Measurements from ENCODE around the gene ERBIN. TPM values are rescaled to one million over a fixed set of nuclear protein-coding genes. Genes with fewer than 3 reads are reported as not detected.

Gene ERBIN
- total RNA-seq, 1 experiment from 2014 or later: 38.9 TPM

DNA sequence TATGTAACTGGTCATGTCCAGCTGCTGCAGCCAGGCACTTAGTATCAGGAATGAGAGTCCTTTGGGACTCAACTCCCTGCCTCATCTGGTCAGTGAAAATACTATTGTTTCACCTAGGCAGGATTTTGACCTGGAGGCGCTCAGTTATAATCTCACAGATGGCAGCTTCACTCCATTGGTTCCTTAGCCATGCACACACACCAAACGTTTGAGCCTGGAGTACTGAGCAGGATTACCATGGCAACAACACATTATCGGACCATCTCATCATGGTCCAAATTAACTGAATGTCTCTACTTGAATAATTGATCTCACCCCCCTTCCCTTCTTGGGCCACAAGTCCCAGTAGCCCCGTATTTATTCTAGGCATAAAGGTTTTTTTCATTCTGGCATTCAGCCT lies 202.8 kb downstream of the ERBIN start:
- H3K4me1 ChIP-seq (ENCODE audit: insufficient read depth, low read length): no peaks in the 10 kb centered on the region
- DNase-seq: no peak
- no peaks in the 10 kb centered on the region for H3K27me3 ChIP-seq (ENCODE audit: low read length)
- no peak overlapping the region for H2AFZ ChIP-seq (ENCODE audit: low read length)
- no TSS peak for BruUV-seq (replicated peaks)
- H3K9me2 ChIP-seq (replicated peaks; ENCODE audit: low read length): no peaks in the 10 kb centered on the region
- ChIA-PET POLR2A (ENCODE audit: unreplicated experiment) (no interaction called here), CTCF (no interaction called here)
- H3K4me2 ChIP-seq (ENCODE audit: low read length): no peak overlapping the region
- no peaks in the 10 kb centered on the region for H3K9me3 ChIP-seq (ENCODE audit: low read length)
- ATAC-seq: no peak
- H3F3A ChIP-seq (ENCODE audit: low read length, unreplicated experiment): no peaks in the 10 kb centered on the region
- H3K36me3 ChIP-seq (ENCODE audit: low read depth, low read length): no peaks in the 10 kb centered on the region
- no peaks in the 10 kb centered on the region for H4K20me1 ChIP-seq (ENCODE audit: low read length)
- no peak overlapping the region for H3K27ac ChIP-seq (ENCODE audit: low read length)
- H3K4me3 ChIP-seq (ENCODE audit: low read length): no peak overlapping the region
- no peak for TF ChIP-seq EZH2 (IDR thresholded peaks at IDR 0.05; ENCODE audit: low read length, unreplicated experiment)
- TF ChIP-seq, protein P1, sequence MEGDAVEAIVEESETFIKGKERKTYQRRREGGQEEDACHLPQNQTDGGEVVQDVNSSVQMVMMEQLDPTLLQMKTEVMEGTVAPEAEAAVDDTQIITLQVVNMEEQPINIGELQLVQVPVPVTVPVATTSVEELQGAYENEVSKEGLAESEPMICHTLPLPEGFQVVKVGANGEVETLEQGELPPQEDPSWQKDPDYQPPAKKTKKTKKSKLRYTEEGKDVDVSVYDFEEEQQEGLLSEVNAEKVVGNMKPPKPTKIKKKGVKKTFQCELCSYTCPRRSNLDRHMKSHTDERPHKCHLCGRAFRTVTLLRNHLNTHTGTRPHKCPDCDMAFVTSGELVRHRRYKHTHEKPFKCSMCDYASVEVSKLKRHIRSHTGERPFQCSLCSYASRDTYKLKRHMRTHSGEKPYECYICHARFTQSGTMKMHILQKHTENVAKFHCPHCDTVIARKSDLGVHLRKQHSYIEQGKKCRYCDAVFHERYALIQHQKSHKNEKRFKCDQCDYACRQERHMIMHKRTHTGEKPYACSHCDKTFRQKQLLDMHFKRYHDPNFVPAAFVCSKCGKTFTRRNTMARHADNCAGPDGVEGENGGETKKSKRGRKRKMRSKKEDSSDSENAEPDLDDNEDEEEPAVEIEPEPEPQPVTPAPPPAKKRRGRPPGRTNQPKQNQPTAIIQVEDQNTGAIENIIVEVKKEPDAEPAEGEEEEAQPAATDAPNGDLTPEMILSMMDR (conservative IDR thresholded peaks at IDR 0.05; ENCODE audit: low read depth, low read length): no peak
- TF ChIP-seq EZH2phosphoT487 (IDR thresholded peaks at IDR 0.05; ENCODE audit: borderline replicate concordance, low read length): no peak
- no peak overlapping the region for H3K9ac ChIP-seq (ENCODE audit: low read length)
- no peaks in the 10 kb centered on the region for H3K79me2 ChIP-seq (ENCODE audit: low read length)
- intact Hi-C loops (cut with micrococcal nuclease): no loop called here

- POLR2A ChIA-PET (ENCODE audit: unreplicated experiment): no interaction called here
Observed at GRCh38 chr5:66130493-66130892, 204.1 kb downstream of the ERBIN start.

More at GRCh38 chr5:66130493-66130892, 204.1 kb downstream of the ERBIN start:
- CTCF ChIA-PET: no interaction called here
- TF ChIP-seq EZH2 (IDR thresholded peaks at IDR 0.05; ENCODE audit: low read length, unreplicated experiment) (no peak), EZH2phosphoT487 (IDR thresholded peaks at IDR 0.05; ENCODE audit: borderline replicate concordance, low read length) (no peak)
- TF ChIP-seq, protein P1 (conservative IDR thresholded peaks at IDR 0.05; ENCODE audit: low read depth, low read length): no peak
- H4K20me1 ChIP-seq (ENCODE audit: low read length): no peaks in the 10 kb centered on the region
- intact Hi-C loops (cut with micrococcal nuclease): no loop called here
- no peaks in the 10 kb centered on the region for H3K27me3 ChIP-seq (ENCODE audit: low read length)
- no peaks in the 10 kb centered on the region for H3K36me3 ChIP-seq (ENCODE audit: low read depth, low read length)
- ATAC-seq: no peak
- no peak overlapping the region for H3K9ac ChIP-seq (ENCODE audit: low read length)
- no peaks in the 10 kb centered on the region for H3K9me2 ChIP-seq (replicated peaks; ENCODE audit: low read length)
- no peak overlapping the region for H2AFZ ChIP-seq (ENCODE audit: low read length)
- H3K4me1 ChIP-seq (ENCODE audit: insufficient read depth, low read length): no peaks in the 10 kb centered on the region
- no peaks in the 10 kb centered on the region for H3K9me3 ChIP-seq (ENCODE audit: low read length)
- no peaks in the 10 kb centered on the region for H3K79me2 ChIP-seq (ENCODE audit: low read length)
- no peaks in the 10 kb centered on the region for H3F3A ChIP-seq (ENCODE audit: low read length, unreplicated experiment)
- DNase-seq: no peak
- H3K27ac ChIP-seq (ENCODE audit: low read length): no peak overlapping the region
- no TSS peak for BruUV-seq (replicated peaks)
- H3K4me2 ChIP-seq (ENCODE audit: low read length): no peak overlapping the region
- H3K4me3 ChIP-seq (ENCODE audit: low read length): no peak overlapping the region

Other genes starting within 250 kb of the ERBIN start
- gene SGTB, start 204.5 kb upstream of the ERBIN start, total RNA-seq (2014; rRNA removed): 0.98 and 1.1 TPM in 2 replicates
- 7.9 and 13.6 TPM in 2 replicates for gene NLN, start 204.4 kb upstream of the ERBIN start, total RNA-seq (2014; rRNA removed)
- 34.8 and 43.1 TPM in 2 replicates for gene SREK1, start 217.7 kb downstream of the ERBIN start, total RNA-seq (2014; rRNA removed)

Data from PC-3 (cell line).